Endothelial cell of umbilical vein (primary cell): Measurements from ENCODE around the gene SAMD4A. TPM values are rescaled to one million over a fixed set of nuclear protein-coding genes. Genes with fewer than 3 reads are reported as not detected.

Experiments used
- BruUV-seq: library from RNA; stranded (reverse); fragments of 400-500 nt; replicated peaks from 2 replicates; lab custom pipeline; 2021; lab: Mats Ljungman, UMichigan
- CTCF ChIA-PET: fragments of 300-600, 350-600 bp; sonication (Branson Sonifier 250); formaldehyde crosslinking; loops from one replicate; lab custom pipeline; 2021; ENCODE audit warnings: antibody characterized with exemption, inconsistent platforms; lab: Charles Lee
- POLR2A ChIA-PET: fragments of 300-600, 350-600 bp; sonication (Branson Sonifier 250); formaldehyde crosslinking; loops from one replicate; lab custom pipeline; 2021; ENCODE audit warnings: antibody characterized with exemption, inconsistent platforms; lab: Charles Lee
- DNase-seq: peaks from one replicate; pipeline ENCODE4 v3.0.0-alpha.2; 2011; ENCODE audit warnings: low read depth, low spot score
- FAIRE-seq: peaks from 2 replicates; lab custom pipeline; 2011; peaks lifted over from hg19 to GRCh38; lab: Jason Lieb, UNC
- H2AFZ ChIP-seq: 2 replicates; pipeline ENCODE4 v1.6.0; 2012; ENCODE audit warnings: low read depth, low read length, control low read depth, inconsistent platforms
- H3K27ac ChIP-seq: 2 replicates; pipeline ENCODE4 v1.5.1; 2011; ENCODE audit warnings: low read depth, mild to moderate bottlenecking, control low read depth, low read length, moderate library complexity; ENCODE audit not compliant: insufficient read depth
- H3K27me3 ChIP-seq, 2 experiments: 2 replicates each; pipeline versions ENCODE4 v1.6.0 to v1.6.1; 2011; ENCODE audit warnings: low read length in 2 of 2, mixed read lengths in 1 of 2; ENCODE audit not compliant: control insufficient read depth in 2 of 2, insufficient read depth in 2 of 2
- H3K36me3 ChIP-seq, 2 experiments: 2 replicates in 1 of 2; 3 replicates in 1 of 2; pipeline ENCODE4 v1.5.1; 2011; ENCODE audit warnings: low read length in 2 of 2, mild to moderate bottlenecking in 1 of 2, moderate library complexity in 1 of 2; ENCODE audit not compliant: control insufficient read depth in 2 of 2, insufficient read depth in 2 of 2; ENCODE audit errors: extremely low read depth in 1 of 2
- H3K4me1 ChIP-seq: 3 replicates; pipeline ENCODE4 v1.5.1; 2011; ENCODE audit warnings: mild to moderate bottlenecking, low read length; ENCODE audit not compliant: control insufficient read depth, insufficient read depth; ENCODE audit errors: extremely low read depth
- H3K4me2 ChIP-seq: 2 replicates; pipeline ENCODE4 v1.6.1; 2011; ENCODE audit warnings: low read length, control low read depth, mixed read lengths; ENCODE audit not compliant: insufficient read depth
- H3K4me3 ChIP-seq, 3 experiments: fragments of 200-600 bp in 1 of 3; sonication (generic), shearing (Covaris generic) in 1 of 3; replicated peaks in 1 of 3; 2 replicates each; pipeline ENCODE4 v1.5.1; 2011 to 2016; ENCODE audit warnings: control low read depth in 3 of 3, low read length in 3 of 3, mild to moderate bottlenecking in 2 of 3, inconsistent platforms in 1 of 3, low read depth in 1 of 3, moderate library complexity in 1 of 3; ENCODE audit not compliant: insufficient read depth in 1 of 3
- H3K79me2 ChIP-seq: 2 replicates; pipeline ENCODE4 v1.6.0; 2012; ENCODE audit warnings: low read length, inconsistent platforms; ENCODE audit not compliant: control insufficient read depth, insufficient read depth
- H3K9ac ChIP-seq: replicated peaks from 2 replicates; pipeline ENCODE3; 2011; ENCODE audit warnings: low read length, control low read depth; ENCODE audit not compliant: insufficient read depth; ENCODE audit errors: extremely low read depth
- H3K9me1 ChIP-seq: replicated peaks from 3 replicates; pipeline ENCODE4 v1.6.0; 2011; ENCODE audit warnings: mild to moderate bottlenecking, low read length; ENCODE audit not compliant: control insufficient read depth, insufficient read depth; ENCODE audit errors: extremely low read depth
- H3K9me3 ChIP-seq: replicated peaks from 2 replicates; pipeline ENCODE4 v1.5.1; 2012; ENCODE audit warnings: low read length, inconsistent platforms; ENCODE audit not compliant: control insufficient read depth, insufficient read depth
- H4K20me1 ChIP-seq: replicated peaks from 2 replicates; pipeline ENCODE3; 2011; ENCODE audit warnings: mild to moderate bottlenecking, low read length; ENCODE audit not compliant: control insufficient read depth, insufficient read depth; ENCODE audit errors: extremely low read depth
- CTCF ChIP-seq, 2 donors: IDR thresholded peaks; 1 replicate in 1 of 2; 2 replicates in 1 of 2; pipeline ENCODE4 v1.5.1; 2011; ENCODE audit warnings: low read length in 2 of 2, mild to moderate bottlenecking in 2 of 2, moderate library complexity in 2 of 2, control low read depth in 1 of 2, inconsistent platforms in 1 of 2, low read depth in 1 of 2; ENCODE audit not compliant: insufficient read depth in 1 of 2; ENCODE audit errors: extremely low read depth in 1 of 2
- EZH2 ChIP-seq: IDR thresholded peaks from 2 replicates; pipeline ENCODE4 v1.6.1; 2012; ENCODE audit warnings: borderline replicate concordance, low read depth, mild to moderate bottlenecking, moderate library complexity, low read length, inconsistent platforms; ENCODE audit not compliant: severe bottlenecking
- FOS ChIP-seq: IDR thresholded peaks from 2 replicates; pipeline ENCODE4 v1.6.1; 2011; ENCODE audit warnings: mild to moderate bottlenecking, low read length, moderate library complexity, borderline replicate concordance; ENCODE audit not compliant: insufficient read depth
- GATA2 ChIP-seq: IDR thresholded peaks from 2 replicates; pipeline ENCODE4 v1.7.0; 2011; ENCODE audit warnings: low read depth, mild to moderate bottlenecking, moderate library complexity, mixed read lengths, low read length; ENCODE audit not compliant: insufficient read length, insufficient read depth
- MYC ChIP-seq: IDR thresholded peaks from one replicate; pipeline ENCODE4 v1.6.1; 2011; ENCODE audit warnings: mild to moderate bottlenecking, low read depth, low read length
- POLR2A ChIP-seq: IDR thresholded peaks from 2 replicates; pipeline ENCODE4 v1.6.1; 2012; ENCODE audit warnings: low read depth, mild to moderate bottlenecking, control low read depth, low read length
- POLR2AphosphoS5 ChIP-seq: IDR thresholded peaks from 2 replicates; pipeline ENCODE4 v1.6.1; 2012; ENCODE audit warnings: low read depth, mild to moderate bottlenecking, control low read depth, low read length, moderate library complexity; ENCODE audit not compliant: insufficient read depth
- dilution Hi-C: fragments of 300-500 bp; cut with MboI; formaldehyde crosslinking; loops from one replicate; pipeline ENCODE4 v1.15.0; 2019; ENCODE audit warnings: low sequenced_read_pairs; ENCODE audit not compliant: extremely low pct_ligation_motif_present
- intact Hi-C: fragments of 100-400 bp; cut with micrococcal nuclease; formaldehyde crosslinking; loops from one replicate; pipeline ENCODE4 v1.10.0; 2022
- polyA plus RNA-seq, 4 experiments: library from polyadenylated mRNA; depleted of rRNA in 3 of 4; stranded (reverse) in 3 of 4; unstranded in 1 of 4; fragments of >200 nt; gene quantifications; 2 replicates each; pipeline versions ENCODE4 v1.2.1 to v1.2.3, GENCODE V29; 2011 to 2012; ENCODE audit warnings: missing spikeins in 1 of 4
- total RNA-seq: library from RNA; stranded (reverse); gene quantifications from 2 replicates; pipeline ENCODE4 v1.2.3, GENCODE V29; 2021

The SAMD4A gene
- total and polyA plus RNA-seq, 2 donors (not counting 3 experiments of a cell fraction or from before 2014, with no cell fraction given), result 37.7 to 95.3 TPM

GRCh38 chr14:54535646-54536045, 31.3 kb upstream of the SAMD4A start:
- Histone ChIP-seq H3K9me3 (no peaks in the 10 kb centered on the region), H3K27me3 (no peaks in the 10 kb centered on the region), H4K20me1 (no peaks in the 10 kb centered on the region), H3K4me2 (no peak overlapping the region), H2AFZ (no peak overlapping the region), H3K79me2 (no peaks in the 10 kb centered on the region), H3K27ac (no peak overlapping the region), H3K4me1 (no peaks in the 10 kb centered on the region), H3K9me1 (no peaks in the 10 kb centered on the region), H3K36me3 (peaks cover 2 to 3% of the 10 kb centered on the region in 2 experiments), H3K9ac (no peak overlapping the region), H3K4me3 (no peak overlapping the region)
- no TSS peak for BruUV-seq
- intact Hi-C loops (no loop called here), dilution Hi-C loops (no loop called here)
- FAIRE-seq (no peak), DNase-seq (no peak)
- no peak for TF ChIP-seq MYC
- TF ChIP-seq EZH2, result no peak
- no peak for TF ChIP-seq POLR2AphosphoS5
- TF ChIP-seq CTCF (IDR thresholded peaks at IDR 0.05; ENCODE audit: extremely low read depth in 1 of 2, insufficient read depth in 1 of 2, low read depth in 1 of 2, low read length in 2 of 2), result no peak
- no peak for TF ChIP-seq POLR2A
- TF ChIP-seq GATA2, result no peak
- ChIA-PET POLR2A (no interaction called here), CTCF (interaction anchor here (1.6 kb wide), 1 partner anchor 29 kb away, joined by 5 read pairs; no protein-coding TSS in a partner anchor)

GRCh38 chr14:54537651-54538050, 29.3 kb upstream of the SAMD4A start:
- CTCF ChIA-PET, result interaction anchor here (0.6 to 1.6 kb wide), 2 partner anchors 26 to 185 kb away, joined by 3 read pairs; no protein-coding TSS in a partner anchor

More at GRCh38 chr14:54537651-54538050, 29.3 kb upstream of the SAMD4A start:
- no peak overlapping the region for H3K27ac ChIP-seq
- no TSS peak for BruUV-seq
- no peaks in the 10 kb centered on the region for H3K27me3 ChIP-seq
- intact Hi-C loops, result no loop called here
- no peaks in the 10 kb centered on the region for H3K79me2 ChIP-seq
- dilution Hi-C loops, result no loop called here
- no peaks in the 10 kb centered on the region for H4K20me1 ChIP-seq
- no peaks in the 10 kb centered on the region for H3K9me1 ChIP-seq
- TF ChIP-seq FOS (no peak), EZH2 (no peak)
- H3K4me1 ChIP-seq, result no peaks in the 10 kb centered on the region
- no peak for DNase-seq
- H3K9ac ChIP-seq, result no peak overlapping the region
- H3K4me2 ChIP-seq, result no peak overlapping the region
- peaks cover 2 to 3% of the 10 kb centered on the region in 2 experiments for H3K36me3 ChIP-seq
- H3K9me3 ChIP-seq, result no peaks in the 10 kb centered on the region
- POLR2A ChIA-PET, result no interaction called here
- H2AFZ ChIP-seq, result no peak overlapping the region
- no peak overlapping the region for H3K4me3 ChIP-seq
- no peak for FAIRE-seq
